Measurements from ENCODE around the gene DNAH17.

DNA sequence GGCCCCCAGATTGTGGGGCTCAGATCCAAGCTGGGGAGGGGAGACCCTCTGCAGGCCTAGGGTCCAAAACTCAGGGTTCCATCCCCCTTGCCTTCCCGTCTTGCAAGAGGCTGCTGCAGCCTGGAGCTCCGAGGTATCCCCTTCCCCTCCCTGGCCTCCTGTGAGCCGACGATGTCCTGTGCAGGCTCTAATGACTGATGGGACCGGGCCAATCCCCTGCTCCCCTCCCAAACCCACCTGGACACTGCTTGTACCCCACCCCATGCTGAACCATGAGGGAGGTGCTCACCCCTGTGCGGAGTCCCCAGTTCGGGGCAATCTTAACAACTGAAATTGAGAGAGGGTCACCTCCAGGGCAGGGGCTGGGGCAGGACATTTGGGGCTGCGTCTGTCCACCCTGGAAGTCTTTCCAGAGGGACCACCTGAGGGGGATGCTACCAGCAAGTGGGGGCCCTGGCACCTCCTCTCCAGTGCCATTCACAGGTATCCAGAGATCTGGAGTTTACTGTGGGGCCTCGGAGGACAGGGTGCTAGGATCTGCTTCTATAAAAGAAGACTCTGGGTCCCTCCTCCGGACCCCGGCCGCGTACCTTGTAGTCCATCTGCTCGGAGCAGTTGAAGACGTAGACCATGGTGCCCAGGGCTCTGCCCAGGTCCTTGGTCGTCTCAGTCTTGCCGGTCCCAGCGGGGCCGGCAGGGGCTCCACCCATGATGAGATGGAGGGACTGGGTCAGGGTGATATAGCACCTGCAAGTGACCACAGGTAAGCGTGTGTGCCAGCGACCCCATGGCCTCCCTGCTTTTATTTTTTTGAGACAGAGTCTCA lies 77.3 kb downstream of the DNAH17 start:
- TF ChIP-seq CTCF (IDR thresholded peaks at IDR 0.05) (no peak), POLR2A (IDR thresholded peaks at IDR 0.05) (no peak)

All from lower leg skin (tissue), 3 donors.